Glomerular visceral epithelial cell (primary cell): ENCODE data around the gene CIROP.
A peak's percentile ranks its signal among the peaks of the same experiment; 100 is the strongest.
"Not testable (repeated sequence)": the region's sequence is repeated elsewhere in the genome, so short reads cannot be mapped to it uniquely, and the experiment has no call there.

Source experiments
- DNase-seq: peaks from one replicate; pipeline ENCODE4 v3.0.0-alpha.2; 2016; ENCODE audit errors: extremely low spot score

CIROP gene

DNA sequence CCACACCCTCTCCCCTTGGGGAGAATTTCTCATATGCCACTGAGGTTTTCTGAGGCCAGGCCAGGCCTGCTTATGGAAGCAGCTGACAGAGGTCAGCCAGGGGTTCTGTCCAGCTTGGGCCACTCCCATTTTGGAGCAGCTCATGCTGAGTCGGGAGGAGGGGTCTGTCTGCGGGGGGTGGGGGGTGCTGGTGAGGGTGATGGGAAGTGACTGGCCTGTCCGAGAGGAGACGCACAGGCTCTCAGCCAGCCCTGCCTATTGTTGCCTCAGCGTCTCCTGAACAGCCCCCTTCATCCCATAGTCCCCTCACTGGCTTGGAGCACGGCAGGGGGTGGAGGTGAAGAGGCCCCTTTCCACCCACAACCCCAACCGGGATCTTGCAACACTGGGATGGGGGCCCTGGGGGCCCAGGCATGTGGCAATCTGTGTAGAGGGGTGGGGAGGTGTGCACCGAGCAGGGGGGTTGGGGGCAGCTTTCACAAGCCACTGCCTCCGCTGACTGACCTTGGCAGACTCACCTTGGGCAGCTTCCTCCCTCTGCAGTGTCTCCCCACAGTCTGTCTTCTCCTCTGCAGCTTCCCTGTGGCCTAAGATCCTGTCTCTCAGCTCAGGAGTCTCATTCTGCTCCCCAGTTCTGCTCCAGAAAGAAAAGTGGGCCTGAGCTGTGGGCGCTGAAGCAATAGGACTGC is 8.8 kb upstream of the CIROP start:
- no peak for DNase-seq

DNA sequence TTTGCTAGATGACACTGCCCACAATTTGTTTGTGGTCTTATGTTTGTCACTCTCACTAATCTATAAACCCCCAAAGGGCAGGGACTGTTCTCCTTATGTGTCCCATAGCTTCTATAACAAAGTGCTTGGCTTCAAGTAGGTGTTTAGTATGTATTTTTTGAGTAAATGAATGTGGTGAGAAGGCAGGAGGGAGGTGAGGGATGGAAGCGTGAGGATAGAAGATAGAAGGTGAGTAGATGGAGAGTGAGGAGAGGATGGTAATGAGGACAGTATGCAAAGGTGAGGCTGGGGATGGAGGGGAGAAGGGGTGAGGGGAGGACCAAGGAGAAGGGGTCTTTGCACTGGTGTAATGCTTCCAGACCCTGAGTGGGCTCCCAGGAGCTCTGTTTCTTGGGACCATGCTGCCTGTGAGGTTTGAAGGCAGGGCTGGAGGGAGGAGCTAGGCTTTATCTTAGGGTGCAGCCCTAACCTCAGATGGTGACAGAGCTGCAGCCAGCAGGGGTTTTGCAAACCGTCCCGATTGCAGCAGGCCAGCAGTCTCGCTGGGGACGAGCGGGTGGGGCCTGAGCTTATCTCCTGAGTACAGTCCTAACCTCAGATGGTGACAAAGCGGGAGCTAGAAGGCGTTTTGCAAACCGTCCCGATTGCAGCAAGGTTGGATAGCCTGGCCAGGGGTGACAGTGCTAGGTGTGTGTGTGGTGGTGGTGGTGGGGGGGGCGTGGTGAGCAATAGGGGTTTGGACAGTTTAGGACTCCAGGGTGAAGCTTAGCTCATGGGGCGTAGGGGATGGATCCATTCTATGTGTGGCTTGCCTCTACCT is 7.8 kb upstream of the CIROP start:
- DNase-seq = no peak

DNA sequence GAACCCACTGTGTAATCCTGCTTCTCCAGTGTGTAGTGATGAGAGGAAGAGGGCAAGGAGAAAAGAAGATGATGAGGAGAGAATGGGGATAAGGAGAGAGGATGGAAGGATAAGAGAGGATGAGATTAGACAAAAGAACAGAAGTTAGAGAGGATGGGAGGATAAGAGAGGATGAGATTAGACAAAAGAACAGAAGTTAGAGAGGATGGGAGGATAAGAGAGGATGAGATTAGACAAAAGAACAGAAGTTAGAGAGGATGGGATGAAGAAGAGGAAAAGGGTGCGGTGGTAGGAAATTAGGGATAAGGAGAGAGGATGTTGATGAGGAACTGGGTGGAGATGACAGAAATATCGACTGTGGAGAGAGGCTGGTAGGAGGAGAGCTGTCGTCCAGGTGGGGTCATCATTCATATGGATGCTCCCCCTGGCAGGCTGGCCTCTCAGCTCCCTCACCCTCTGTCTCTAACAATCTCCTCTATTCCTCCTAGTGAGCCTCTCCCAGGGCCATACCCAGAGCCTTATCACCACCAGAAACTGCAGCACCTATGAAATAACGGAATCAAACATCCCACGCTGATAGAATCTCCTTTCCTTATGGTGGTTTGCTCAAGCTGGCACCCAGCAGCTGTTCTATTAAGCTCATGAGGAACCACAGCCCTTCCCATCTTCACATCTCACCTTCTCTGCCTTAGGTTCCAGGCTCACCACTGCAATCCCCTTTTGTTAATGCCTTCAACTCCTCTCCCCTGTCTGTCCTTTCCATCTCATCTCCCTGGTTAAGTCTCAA is 6.0 kb upstream of the CIROP start:
- no peak for DNase-seq

DNA sequence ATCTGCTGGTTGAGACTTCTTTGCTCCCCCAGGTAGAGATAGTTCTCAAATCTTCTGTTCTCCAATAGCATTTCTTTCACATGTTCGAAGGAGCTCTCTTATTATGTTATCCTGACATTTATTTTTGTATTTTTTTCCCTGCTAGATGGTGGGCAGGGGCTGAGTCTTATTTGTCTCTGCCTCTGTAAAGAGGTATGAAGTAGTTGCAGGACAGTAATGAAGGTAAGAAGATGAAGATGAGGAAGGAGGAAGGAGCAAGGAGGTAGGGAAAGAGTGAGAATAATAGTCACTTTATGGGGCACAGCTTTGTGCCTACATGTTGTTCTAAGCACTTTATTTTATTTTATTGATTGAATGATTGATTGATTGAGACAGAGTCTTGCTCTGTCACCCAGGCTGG is 5.0 kb upstream of the CIROP start:
- no peak for DNase-seq

DNA sequence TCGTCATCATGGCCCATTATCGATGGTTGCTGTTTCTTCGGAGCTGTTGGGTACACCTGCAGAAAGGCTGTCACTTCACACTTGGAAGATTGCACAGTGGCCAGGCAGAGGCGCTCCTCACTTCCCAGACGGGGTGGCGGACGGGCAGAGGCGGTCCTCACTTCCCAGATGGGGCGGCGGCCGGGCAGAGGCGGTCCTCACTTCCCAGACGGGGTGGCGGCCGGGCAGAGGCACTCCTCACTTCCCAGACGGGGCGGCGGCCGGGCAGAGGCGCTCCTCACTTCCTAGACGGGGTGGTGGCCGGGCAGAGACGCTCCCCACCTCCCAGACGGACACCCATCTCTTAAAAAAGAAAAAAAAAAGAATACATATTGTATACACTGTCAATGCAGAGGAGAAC is 3.4 kb upstream of the CIROP start:
- not testable (repeated sequence) for DNase-seq

DNA sequence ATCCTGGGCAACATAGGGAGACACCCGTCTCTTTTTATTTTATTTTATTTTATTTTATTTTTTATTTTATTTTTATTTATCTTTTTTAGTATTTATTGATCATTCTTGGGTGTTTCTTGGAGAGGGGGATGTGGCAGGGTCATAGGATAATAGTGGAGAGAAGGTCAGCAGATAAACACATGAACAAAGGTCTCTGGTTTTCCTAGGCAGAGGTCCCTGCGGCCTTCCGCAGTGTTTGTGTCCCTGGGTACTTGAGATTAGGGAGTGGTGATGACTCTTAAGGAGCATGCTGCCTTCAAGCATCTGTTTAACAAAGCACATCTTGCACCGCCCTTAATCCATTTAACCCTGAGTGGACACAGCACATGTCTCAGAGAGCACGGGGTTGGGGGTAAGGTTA is 2.8 kb upstream of the CIROP start:
- not testable (repeated sequence) for DNase-seq

DNA sequence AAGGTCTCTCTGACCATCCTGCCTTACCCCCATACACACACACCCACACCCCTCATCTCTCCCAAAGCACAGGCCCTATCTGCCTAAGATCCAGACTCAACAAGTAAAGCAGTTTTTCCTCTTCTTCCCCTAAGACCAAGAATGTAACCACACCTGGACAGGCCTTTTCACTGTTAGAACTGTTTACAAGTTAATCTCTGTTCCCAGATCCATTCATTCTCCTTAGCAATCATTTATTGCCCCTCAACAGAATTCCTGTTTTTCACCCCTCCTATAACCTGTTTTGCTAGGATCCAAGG is 1.9 kb upstream of the CIROP start:
- DNase-seq = no peak

DNA sequence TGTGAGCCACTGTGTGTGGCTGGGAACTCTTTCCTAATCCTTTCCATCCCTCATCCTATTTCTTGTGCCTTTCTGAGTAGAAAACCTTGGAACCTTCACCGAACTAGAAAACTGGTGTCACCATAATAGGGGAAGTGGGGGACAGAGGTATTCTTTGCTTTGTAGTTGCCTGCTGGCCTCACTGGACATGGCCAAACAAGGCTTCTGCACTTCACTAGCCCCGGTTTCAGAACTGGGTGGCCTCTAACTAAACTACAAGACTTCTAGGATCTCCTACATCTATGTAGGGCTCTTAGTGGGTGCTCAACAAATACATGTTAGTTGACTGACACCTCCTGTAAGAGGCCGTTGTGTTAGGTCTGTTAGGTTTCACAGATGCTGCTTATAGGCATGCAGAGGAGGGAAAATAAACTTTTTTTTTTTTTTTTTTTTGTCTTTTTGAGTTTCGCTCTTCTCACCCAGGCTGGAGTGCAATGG is 597 bp upstream of the CIROP start:
- DNase-seq = no peak

DNA sequence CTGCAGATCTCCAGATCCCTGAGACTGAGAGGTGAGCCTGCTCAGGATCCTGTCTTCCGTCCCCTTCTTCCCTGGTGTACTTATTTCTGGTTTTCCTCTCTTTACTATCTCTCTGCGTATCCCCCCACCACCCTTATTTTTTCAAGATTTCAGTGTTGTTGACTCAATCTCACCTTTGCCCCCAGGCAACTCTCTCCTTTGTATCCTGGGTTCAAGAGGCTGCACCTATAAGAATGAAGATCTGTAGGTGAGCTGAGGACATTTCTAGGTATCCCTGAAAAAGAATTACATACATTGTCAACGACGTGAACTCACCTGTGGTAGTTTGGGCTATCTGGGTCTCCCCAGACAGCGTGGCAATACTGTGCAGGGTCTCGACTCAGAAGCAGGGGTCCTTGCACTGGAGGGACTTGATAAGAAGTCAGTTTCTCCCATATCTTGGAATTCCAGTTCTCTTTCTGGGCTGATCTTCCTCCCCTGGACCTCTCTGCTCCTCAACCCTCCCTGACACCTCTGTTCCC is 659 bp downstream of the CIROP start:
- no peak for DNase-seq

DNA sequence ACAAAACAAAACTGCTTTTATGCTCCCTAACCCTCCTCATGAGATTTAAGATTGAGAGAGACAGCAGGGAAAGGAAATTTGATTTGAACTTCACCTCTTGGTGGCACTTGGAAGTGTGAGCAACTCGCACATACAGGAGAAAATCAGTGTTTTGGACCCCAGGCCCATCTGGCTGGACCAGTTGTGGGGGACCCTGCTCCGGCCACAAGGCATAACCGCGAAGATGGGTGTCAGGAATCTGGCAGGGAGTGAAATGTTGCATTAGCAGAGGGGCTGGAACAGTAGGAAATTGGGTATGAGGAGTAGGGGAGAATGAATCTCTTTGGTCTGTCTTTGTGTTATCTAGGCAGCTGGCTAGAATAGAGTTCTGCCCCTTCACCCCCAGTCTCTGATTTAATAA is 1.2 kb downstream of the CIROP start:
- DNase-seq = no peak

DNA sequence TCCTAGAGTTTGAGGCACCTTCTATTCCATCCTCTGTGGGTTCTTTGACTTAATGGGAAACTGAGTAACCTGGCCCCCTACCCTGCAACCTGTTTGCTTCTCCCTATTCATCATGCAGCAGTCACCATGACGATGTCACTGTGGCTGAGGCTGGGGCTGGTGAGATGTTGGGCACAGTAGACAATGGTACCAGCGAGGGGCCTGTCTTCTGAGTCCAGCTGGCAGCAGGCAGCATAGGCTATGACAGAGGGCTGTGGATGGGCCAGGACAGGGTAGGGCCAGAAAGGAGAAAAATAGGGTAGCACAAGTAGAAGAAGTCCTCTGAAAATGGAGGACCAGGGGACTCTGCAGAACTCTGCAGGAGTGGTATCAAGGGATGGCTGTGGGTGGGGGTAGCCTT is 2.0 kb downstream of the CIROP start:
- DNase-seq = no peak

DNA sequence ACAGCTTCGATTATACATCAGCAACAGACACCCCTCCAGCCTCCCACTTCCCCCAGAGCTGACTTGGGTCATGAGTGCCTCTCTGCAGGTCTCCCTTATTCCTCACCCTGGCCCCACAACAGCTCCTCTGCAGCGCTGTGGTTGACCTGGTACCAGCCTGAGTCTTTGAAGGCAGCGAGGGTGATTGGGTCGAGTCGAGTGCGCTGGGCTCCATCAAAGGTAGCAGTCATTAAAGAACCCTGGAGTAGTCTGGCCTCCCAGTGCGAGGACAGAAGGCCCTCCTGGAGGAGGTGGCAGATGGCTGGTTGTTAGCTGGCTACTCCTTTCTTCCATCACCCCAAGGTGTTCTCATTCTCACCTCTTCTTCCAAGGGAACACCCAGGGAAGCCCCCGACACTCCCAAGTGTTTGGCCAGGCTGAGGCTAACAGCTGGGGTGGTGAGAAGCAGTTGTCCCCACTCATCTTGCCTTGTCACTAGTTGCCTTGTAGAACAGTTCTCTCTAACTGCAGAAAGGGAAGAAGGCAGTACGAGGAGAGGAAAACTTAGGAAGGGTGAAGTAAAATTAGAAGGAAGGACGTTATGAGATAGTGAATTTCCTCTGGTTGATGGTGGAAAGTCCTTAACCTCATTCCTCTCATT is 2.7 kb downstream of the CIROP start:
- no peak for DNase-seq

DNA sequence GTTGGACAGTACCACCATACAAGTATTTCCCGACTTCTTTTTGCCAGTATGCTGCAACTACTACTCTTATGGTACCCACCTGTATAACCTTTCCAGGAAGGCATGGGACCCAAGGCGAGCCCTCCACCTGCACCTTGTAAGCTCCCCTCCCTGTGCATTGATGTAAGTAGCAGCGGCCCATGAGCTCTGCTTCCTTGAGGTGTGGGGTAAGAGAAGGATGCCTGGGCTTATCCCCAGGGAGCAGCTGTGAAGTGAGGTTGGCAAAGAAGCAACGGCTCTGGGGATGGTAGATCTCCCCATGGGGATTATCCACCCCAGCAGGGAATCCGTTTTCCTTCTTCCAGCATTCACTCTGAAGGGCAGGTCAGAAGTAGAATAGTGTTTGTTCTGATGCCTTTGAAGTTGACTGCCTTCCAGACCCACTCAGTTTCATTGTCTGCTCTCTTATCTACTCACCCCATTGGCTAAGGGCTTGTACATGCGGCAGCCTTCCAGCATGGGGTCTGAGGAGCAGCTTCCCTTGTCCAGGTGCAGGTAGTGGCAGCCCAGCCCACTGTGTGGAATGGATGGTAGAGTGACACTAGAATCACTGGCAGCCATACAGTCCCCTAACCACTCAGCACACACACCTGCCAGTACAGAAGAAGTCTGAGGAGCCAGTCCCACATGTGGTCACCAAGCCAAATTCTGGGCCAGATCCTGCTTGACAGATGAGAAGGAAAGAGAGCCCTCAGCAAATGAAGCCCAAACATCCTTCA is 3.4 kb downstream of the CIROP start:
- DNase-seq = no peak

DNA sequence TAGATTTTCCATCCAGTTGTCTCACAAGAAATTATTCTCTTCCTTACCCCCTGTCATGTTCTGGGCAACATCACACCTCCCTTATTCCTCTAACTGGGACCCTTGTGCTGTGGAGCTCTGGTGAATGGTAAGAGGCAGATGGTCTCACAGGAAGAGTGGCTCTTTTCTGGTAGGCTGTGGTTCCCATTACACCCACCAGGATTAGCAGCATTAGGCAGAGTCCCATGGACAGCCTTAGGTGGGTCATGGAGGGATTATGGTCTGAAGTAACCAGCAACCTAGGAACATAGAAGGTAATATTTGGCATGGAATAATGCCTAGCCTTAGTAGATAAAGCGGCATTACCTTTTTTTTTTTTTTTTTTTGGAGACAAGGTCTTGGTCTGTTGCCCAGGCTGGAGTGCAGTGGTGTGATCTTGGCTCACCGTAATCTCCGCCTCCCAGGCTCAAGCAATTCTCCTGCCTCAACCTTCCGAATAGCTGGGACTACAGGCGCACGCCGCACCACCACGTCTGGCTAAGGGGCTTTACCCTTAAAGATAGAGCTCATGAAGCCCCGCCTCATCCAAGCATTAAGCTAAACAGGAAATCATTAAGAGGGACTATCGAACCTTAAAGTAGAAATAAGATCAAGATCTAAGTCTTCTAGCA is 5.5 kb downstream of the CIROP start:
- DNase-seq = no peak

DNA sequence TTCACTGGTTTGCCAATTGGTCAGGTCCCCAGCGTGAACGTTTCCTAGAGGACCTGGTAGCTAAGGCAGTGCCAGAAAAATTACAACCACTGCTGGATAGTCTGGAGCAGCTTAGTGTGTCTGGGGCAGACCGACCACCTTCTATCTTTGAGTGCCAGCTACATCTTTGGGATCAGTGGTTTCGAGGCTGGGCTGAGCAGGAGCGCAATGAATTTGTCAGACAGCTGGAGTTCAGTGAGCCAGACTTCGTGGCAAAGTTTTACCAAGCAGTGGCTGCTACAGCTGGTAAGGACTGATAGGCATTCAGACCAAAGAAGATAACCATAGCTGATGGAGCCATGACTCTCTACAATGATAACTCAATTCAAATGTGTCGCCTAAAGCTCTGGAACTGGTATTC is 7.0 kb downstream of the CIROP start:
- no peak for DNase-seq

DNA sequence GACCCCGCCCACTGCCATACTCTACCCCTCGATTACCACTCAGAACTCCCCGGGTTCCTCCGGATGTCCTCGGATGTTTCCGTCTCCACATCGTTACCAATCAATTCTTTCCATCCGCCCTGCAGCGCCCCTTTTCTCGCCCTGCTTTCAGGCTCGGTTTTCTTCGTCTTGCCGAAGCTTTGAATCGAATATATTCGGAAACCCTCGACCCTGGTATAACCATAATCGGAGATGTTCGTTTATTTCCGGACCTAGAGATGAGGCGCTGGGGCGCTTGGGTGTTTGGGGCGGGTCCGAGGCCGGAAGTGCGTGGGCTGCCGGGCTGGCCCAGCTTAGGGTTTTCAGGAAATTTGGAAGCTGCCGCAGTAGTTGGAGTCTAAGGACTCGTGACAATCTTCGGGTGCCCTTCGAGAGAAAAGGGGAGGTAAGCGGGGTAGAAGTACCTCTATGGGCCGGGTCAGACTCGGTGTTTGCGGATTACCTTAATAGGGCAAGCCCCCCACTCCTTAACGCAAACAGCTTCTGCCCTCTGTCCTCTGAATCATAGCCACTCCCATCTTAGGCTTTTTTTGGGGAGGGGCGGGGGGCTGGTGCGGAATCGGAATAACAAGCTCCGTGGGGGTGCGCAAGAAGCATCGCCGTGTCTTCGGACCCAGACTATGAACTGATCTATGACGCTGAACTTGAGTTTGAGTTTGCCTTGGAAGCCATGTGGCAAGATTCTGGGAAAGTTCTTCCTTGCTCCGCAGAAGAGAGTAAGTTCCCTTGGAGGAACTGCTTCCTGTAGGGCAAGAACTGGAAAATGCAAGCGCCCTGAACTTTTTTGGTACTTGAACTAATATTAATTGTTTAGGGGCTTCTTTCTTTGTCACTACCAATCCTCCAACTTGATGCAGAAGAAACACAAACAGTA is 9.3 kb downstream of the CIROP start, which contains the start of gene C14orf119:
TSS of gene C14orf119 (plus strand) at position 310 of the 913 bp plus-strand sequence. CDS start 2,154 bp downstream, outside the sequence.
- peak; percentile 100 for DNase-seq

DNA sequence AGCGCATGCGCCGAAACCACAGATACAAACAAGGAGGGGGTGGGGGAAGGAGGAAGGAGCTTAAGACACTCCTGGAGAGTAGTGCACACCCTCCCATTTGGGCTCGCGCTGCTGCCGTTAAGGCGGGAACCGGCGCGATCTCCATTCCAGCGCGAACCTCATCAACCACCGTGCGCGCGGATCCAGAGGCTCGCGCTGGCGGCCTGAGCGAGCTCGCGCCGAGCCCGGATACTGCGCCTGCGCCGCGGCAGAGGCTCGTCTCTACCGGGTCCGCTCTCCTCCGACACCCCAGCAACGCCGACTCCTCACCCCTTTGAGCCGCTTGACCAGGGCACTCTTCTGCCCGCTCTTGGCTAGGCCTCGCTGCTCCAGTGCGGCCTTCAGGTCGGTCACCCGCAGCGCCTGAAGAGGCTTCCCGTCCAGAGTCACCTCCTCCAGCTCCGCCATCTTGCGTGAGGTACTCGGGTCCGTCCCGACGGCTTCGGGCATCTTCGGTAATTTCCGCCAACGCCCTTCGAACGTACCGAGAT is 10.1 kb downstream of the CIROP start, which contains the start of gene ACIN1:
TSS of gene ACIN1 (minus strand) at position 471 of the 530 bp plus-strand sequence. CDS start at position 447, 24 bp downstream.
- DNase-seq = peak; percentile 87

DNA sequence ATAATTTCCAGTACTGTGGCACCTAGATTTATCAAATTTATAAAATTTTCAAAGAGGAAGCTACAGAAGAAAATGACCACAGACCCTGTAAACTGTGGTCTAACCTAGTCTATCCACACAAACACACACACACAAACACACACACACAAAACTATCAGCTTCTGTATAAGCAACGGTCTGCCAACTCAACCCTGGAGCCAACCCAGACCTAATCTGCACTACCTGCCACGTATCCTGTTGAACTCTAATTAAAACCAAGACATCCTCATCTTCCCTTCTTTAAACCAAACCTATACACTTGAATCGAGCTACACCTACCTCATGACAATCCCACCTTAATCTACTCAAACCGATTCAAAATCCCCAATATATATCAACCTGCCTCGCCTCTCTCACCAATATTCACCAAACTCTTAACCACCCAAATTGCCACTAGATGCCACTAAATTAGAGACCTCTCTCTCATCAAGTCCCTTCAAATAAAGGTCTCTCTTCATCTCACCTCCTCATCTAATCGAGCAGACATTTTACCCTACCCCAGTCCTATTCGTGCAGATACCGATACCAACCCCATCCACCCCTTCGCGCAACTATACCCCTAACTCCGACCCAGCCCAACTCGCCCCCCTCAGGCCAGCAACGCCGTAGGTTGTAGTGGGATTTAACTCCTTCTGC is 10.7 kb downstream of the CIROP start:
- DNase-seq = no peak
